Endothelial cell of umbilical vein (primary cell): ENCODE data around the gene DSE.

Source experiments
- POLR2AphosphoS5 ChIP-seq: IDR thresholded peaks from 2 replicates; pipeline ENCODE4 v1.6.1; 2012; ENCODE audit warnings: low read depth, mild to moderate bottlenecking, control low read depth, low read length, moderate library complexity; ENCODE audit not compliant: insufficient read depth
- TF ChIP-seq, protein P1 (sequence below), 2 donors: IDR thresholded peaks; 1 replicate in 1 of 2; 2 replicates in 1 of 2; pipeline ENCODE4 v1.5.1; 2011; ENCODE audit warnings: low read length in 2 of 2, mild to moderate bottlenecking in 2 of 2, moderate library complexity in 2 of 2, control low read depth in 1 of 2, inconsistent platforms in 1 of 2, low read depth in 1 of 2; ENCODE audit not compliant: insufficient read depth in 1 of 2; ENCODE audit errors: extremely low read depth in 1 of 2

DNA sequence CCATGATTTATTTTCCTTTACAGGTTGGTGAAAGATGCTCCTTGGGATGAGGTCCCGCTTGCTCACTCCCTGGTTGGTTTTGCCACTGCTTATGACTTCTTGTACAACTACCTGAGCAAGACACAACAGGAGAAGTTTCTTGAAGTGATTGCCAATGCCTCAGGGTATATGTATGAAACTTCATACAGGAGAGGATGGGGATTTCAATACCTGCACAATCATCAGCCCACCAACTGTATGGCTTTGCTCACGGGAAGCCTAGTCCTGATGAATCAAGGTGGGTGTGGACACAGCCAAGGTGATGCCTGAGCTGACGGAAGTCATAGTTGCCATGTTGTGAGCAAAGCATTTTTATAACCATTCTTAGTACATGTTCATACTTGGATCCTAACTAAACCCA lies 55.8 kb downstream of the DSE start:
- TF ChIP-seq, protein P1, sequence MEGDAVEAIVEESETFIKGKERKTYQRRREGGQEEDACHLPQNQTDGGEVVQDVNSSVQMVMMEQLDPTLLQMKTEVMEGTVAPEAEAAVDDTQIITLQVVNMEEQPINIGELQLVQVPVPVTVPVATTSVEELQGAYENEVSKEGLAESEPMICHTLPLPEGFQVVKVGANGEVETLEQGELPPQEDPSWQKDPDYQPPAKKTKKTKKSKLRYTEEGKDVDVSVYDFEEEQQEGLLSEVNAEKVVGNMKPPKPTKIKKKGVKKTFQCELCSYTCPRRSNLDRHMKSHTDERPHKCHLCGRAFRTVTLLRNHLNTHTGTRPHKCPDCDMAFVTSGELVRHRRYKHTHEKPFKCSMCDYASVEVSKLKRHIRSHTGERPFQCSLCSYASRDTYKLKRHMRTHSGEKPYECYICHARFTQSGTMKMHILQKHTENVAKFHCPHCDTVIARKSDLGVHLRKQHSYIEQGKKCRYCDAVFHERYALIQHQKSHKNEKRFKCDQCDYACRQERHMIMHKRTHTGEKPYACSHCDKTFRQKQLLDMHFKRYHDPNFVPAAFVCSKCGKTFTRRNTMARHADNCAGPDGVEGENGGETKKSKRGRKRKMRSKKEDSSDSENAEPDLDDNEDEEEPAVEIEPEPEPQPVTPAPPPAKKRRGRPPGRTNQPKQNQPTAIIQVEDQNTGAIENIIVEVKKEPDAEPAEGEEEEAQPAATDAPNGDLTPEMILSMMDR (IDR thresholded peaks at IDR 0.05; ENCODE audit: extremely low read depth in 1 of 2, insufficient read depth in 1 of 2, low read depth in 1 of 2, low read length in 2 of 2), result no peak
- TF ChIP-seq POLR2AphosphoS5, result no peak
